Measurements from ENCODE around the gene RNF114.
A peak's percentile ranks its signal among the peaks of the same experiment; 100 is the strongest.

Gene RNF114

GRCh38 chr20:49983848-49984408 is 47.7 kb downstream of the RNF114 start:
- Histone ChIP-seq H3K27me3 (ENCODE audit: control insufficient read depth, insufficient read depth, low read length) (peaks cover 18% of the 10 kb centered on the region), H3K27ac (ENCODE audit: low read depth, low read length) (no peak overlapping the region), H3K36me3 (ENCODE audit: control insufficient read depth, insufficient read depth, low read length) (peaks cover 35% of the 10 kb centered on the region), H3K9ac (ENCODE audit: low read length) (peak overlapping the region; percentile 81), H3K4me1 (ENCODE audit: control insufficient read depth, insufficient read depth, low read length) (peaks cover 68% of the 10 kb centered on the region), H3K9me3 (ENCODE audit: control insufficient read depth, insufficient read depth, low read depth, low read length) (no peaks in the 10 kb centered on the region), H3K4me3 (ENCODE audit: low read depth, low read length) (peak overlapping the region; percentile 91)

GRCh38 chr20:49984426-49985153 is 48.4 kb downstream of the RNF114 start:
- Histone ChIP-seq H3K4me1 (ENCODE audit: control insufficient read depth, insufficient read depth, low read length) (peaks cover 75% of the 10 kb centered on the region), H3K9me3 (ENCODE audit: control insufficient read depth, insufficient read depth, low read depth, low read length) (no peaks in the 10 kb centered on the region), H3K4me3 (ENCODE audit: low read depth, low read length) (peak overlapping the region; percentile 91), H3K27ac (ENCODE audit: low read depth, low read length) (no peak overlapping the region), H3K36me3 (ENCODE audit: control insufficient read depth, insufficient read depth, low read length) (peaks cover 35% of the 10 kb centered on the region), H3K9ac (ENCODE audit: low read length) (peak overlapping the region; percentile 81), H3K27me3 (ENCODE audit: control insufficient read depth, insufficient read depth, low read length) (peaks cover 18% of the 10 kb centered on the region)

GRCh38 chr20:49985157-49985556 is 49.0 kb downstream of the RNF114 start:
- Histone ChIP-seq H3K4me3 (ENCODE audit: low read depth, low read length) (peak overlapping the region; percentile 91; the same call in 1 of the 2 replicates), H3K27me3 (ENCODE audit: control insufficient read depth, insufficient read depth, low read length) (peaks cover 18% of the 10 kb centered on the region), H3K9ac (ENCODE audit: low read length) (peak overlapping the region; percentile 36), H3K36me3 (ENCODE audit: control insufficient read depth, insufficient read depth, low read length) (peaks cover 35% of the 10 kb centered on the region), H3K9me3 (ENCODE audit: control insufficient read depth, insufficient read depth, low read depth, low read length) (no peaks in the 10 kb centered on the region), H3K4me1 (ENCODE audit: control insufficient read depth, insufficient read depth, low read length) (peaks cover 81% of the 10 kb centered on the region), H3K27ac (ENCODE audit: low read depth, low read length) (no peak overlapping the region)

- Histone ChIP-seq H3K27me3 (ENCODE audit: control insufficient read depth, insufficient read depth, low read length) (peaks cover 18% of the 10 kb centered on the region), H3K36me3 (ENCODE audit: control insufficient read depth, insufficient read depth, low read length) (peaks cover 35% of the 10 kb centered on the region), H3K27ac (ENCODE audit: low read depth, low read length) (no peak overlapping the region), H3K9ac (ENCODE audit: low read length) (peak overlapping the region; percentile 37), H3K4me1 (ENCODE audit: control insufficient read depth, insufficient read depth, low read length) (peaks cover 85% of the 10 kb centered on the region), H3K9me3 (ENCODE audit: control insufficient read depth, insufficient read depth, low read depth, low read length) (no peaks in the 10 kb centered on the region), H3K4me3 (ENCODE audit: low read depth, low read length) (peak overlapping the region; percentile 91; the same call in 1 of the 2 replicates)
These were observed 49.4 kb downstream of the RNF114 start for GRCh38 chr20:49985617-49986016.

- Histone ChIP-seq H3K36me3 (ENCODE audit: control insufficient read depth, insufficient read depth, low read length) (peaks cover 35% of the 10 kb centered on the region), H3K4me3 (ENCODE audit: low read depth, low read length) (peak overlapping the region; percentile 91; the same call in 1 of the 2 replicates), H3K4me1 (ENCODE audit: control insufficient read depth, insufficient read depth, low read length) (peaks cover 85% of the 10 kb centered on the region), H3K9ac (ENCODE audit: low read length) (peak overlapping the region; percentile 37), H3K9me3 (ENCODE audit: control insufficient read depth, insufficient read depth, low read depth, low read length) (no peaks in the 10 kb centered on the region), H3K27me3 (ENCODE audit: control insufficient read depth, insufficient read depth, low read length) (peaks cover 13% of the 10 kb centered on the region), H3K27ac (ENCODE audit: low read depth, low read length) (no peak overlapping the region)
These were observed 49.9 kb downstream of the RNF114 start for GRCh38 chr20:49986049-49986448.

- Histone ChIP-seq H3K4me1 (ENCODE audit: control insufficient read depth, insufficient read depth, low read length) (peaks cover 81% of the 10 kb centered on the region), H3K9me3 (ENCODE audit: control insufficient read depth, insufficient read depth, low read depth, low read length) (no peaks in the 10 kb centered on the region), H3K27me3 (ENCODE audit: control insufficient read depth, insufficient read depth, low read length) (peaks cover 1% of the 10 kb centered on the region; the same call in 1 of the 2 replicates), H3K4me3 (ENCODE audit: low read depth, low read length) (no peak overlapping the region; the same call in 1 of the 2 replicates), H3K27ac (ENCODE audit: low read depth, low read length) (no peak overlapping the region), H3K36me3 (ENCODE audit: control insufficient read depth, insufficient read depth, low read length) (peaks cover 35% of the 10 kb centered on the region), H3K9ac (ENCODE audit: low read length) (no peak overlapping the region)
These were observed 51.0 kb downstream of the RNF114 start for GRCh38 chr20:49987015-49987867.

GRCh38 chr20:49987868-49988690 is 51.9 kb downstream of the RNF114 start:
- Histone ChIP-seq H3K36me3 (ENCODE audit: control insufficient read depth, insufficient read depth, low read length) (peaks cover 35% of the 10 kb centered on the region), H3K9ac (ENCODE audit: low read length) (no peak overlapping the region), H3K4me1 (ENCODE audit: control insufficient read depth, insufficient read depth, low read length) (peaks cover 81% of the 10 kb centered on the region)

GRCh38 chr20:49989234-49990065 is 53.3 kb downstream of the RNF114 start:
- Histone ChIP-seq H3K4me3 (ENCODE audit: low read depth, low read length) (no peak overlapping the region), H3K27me3 (ENCODE audit: control insufficient read depth, insufficient read depth, low read length) (no peaks in the 10 kb centered on the region), H3K27ac (ENCODE audit: low read depth, low read length) (peak overlapping the region; percentile 26; the same call in 1 of the 2 replicates), H3K9ac (ENCODE audit: low read length) (peak overlapping the region; percentile 36), H3K36me3 (ENCODE audit: control insufficient read depth, insufficient read depth, low read length) (peaks cover 28% of the 10 kb centered on the region), H3K4me1 (ENCODE audit: control insufficient read depth, insufficient read depth, low read length) (peaks cover 70% of the 10 kb centered on the region), H3K9me3 (ENCODE audit: control insufficient read depth, insufficient read depth, low read depth, low read length) (no peaks in the 10 kb centered on the region)

More at GRCh38 chr20:49987868-49988690, 51.9 kb downstream of the RNF114 start:
- H3K9me3 ChIP-seq (ENCODE audit: control insufficient read depth, insufficient read depth, low read depth, low read length): no peaks in the 10 kb centered on the region
- no peak overlapping the region for H3K27ac ChIP-seq (ENCODE audit: low read depth, low read length)
- no peak overlapping the region for H3K4me3 ChIP-seq (ENCODE audit: low read depth, low read length)
- H3K27me3 ChIP-seq (ENCODE audit: control insufficient read depth, insufficient read depth, low read length): no peaks in the 10 kb centered on the region

- Histone ChIP-seq H3K9me3 (ENCODE audit: control insufficient read depth, insufficient read depth, low read depth, low read length) (no peaks in the 10 kb centered on the region), H3K4me1 (ENCODE audit: control insufficient read depth, insufficient read depth, low read length) (peaks cover 64% of the 10 kb centered on the region), H3K27ac (ENCODE audit: low read depth, low read length) (peak overlapping the region; percentile 26; the same call in 1 of the 2 replicates), H3K36me3 (ENCODE audit: control insufficient read depth, insufficient read depth, low read length) (peaks cover 20% of the 10 kb centered on the region), H3K4me3 (ENCODE audit: low read depth, low read length) (no peak overlapping the region), H3K9ac (ENCODE audit: low read length) (peak overlapping the region; percentile 36), H3K27me3 (ENCODE audit: control insufficient read depth, insufficient read depth, low read length) (no peaks in the 10 kb centered on the region)
These were observed 54.1 kb downstream of the RNF114 start for GRCh38 chr20:49990271-49990720.

Data from HUES6 (cell line).